ENCODE data around the gene RGMA. TPM values are rescaled to one million over a fixed set of nuclear protein-coding genes. Genes with fewer than 3 reads are reported as not detected.

RGMA gene
- not detected for total RNA-seq

- H3K4me1 Mint-ChIP-seq (ENCODE audit: low read depth), result peaks cover 16% of the 10 kb centered on the region
- peaks cover 58% of the 10 kb centered on the region for H3K27me3 Mint-ChIP-seq (ENCODE audit: low read depth)
- H3K9me3 Mint-ChIP-seq (ENCODE audit: insufficient read depth), result no peaks in the 10 kb centered on the region
- H3K27ac Mint-ChIP-seq, result no peak within 1 kb of the TSS
- ATAC-seq (peak; percentile 31), DNase-seq (no peak)
- peak within 1 kb of the TSS; percentile 66 for H3K4me3 Mint-ChIP-seq
- no peaks in the 10 kb centered on the region for H3K36me3 Mint-ChIP-seq (ENCODE audit: low read depth)
- CTCF ChIA-PET, result interaction anchor here (0.7 to 2.7 kb wide), 16 partner anchors 12 to 1030 kb away, joined by 3 to 33 read pairs (median 8); no protein-coding TSS in a partner anchor
- POLR2A ChIA-PET, result no interaction called here
Measured at GRCh38 chr15:93088981-93089726, at the start of gene RGMA. RGMA (minus strand) TSS chr15:93089211; CDS start chr15:93088932, 279 bp downstream.

GRCh38 chr15:93136606-93137005, 47.6 kb upstream of the RGMA start:
- CTCF ChIA-PET, result no interaction called here
- no peaks in the 10 kb centered on the region for H3K27me3 Mint-ChIP-seq (ENCODE audit: low read depth)

DNA sequence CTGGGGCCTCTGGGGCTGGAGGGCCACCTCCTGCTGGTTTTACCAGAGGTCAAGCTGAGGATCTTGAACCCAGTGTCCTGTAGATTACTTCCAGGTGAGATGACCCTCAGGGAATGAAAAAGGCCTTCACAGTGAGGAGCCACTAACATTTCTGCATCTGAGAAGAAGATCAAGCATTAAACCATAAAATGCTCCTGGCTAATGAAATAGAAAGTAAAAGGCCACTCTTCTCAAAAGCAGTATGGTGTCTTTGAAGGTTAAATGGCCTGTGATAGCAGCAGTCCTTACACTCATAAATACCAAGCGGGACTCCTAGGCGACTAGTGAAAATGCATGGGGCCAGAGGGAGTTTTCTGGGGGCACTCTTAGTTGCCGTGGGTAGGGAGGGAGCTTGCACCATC, 47.0 kb upstream of the RGMA start:
- Mint-ChIP-seq H3K9me3 (ENCODE audit: insufficient read depth) (no peaks in the 10 kb centered on the region), H3K4me3 (no peak overlapping the region), H3K36me3 (ENCODE audit: low read depth) (no peaks in the 10 kb centered on the region), H3K4me1 (ENCODE audit: low read depth) (peaks cover 6% of the 10 kb centered on the region), H3K27me3 (ENCODE audit: low read depth) (no peaks in the 10 kb centered on the region), H3K27ac (no peak overlapping the region)
- DNase-seq (no peak), ATAC-seq (no peak)
- ChIA-PET CTCF (interaction anchor here (0.8 kb wide), 1 partner anchor 48 kb away, joined by 3 read pairs; no protein-coding TSS in a partner anchor), POLR2A (no interaction called here)

More at GRCh38 chr15:93136606-93137005, 47.6 kb upstream of the RGMA start:
- H3K4me3 Mint-ChIP-seq, result no peak overlapping the region
- H3K36me3 Mint-ChIP-seq (ENCODE audit: low read depth), result no peaks in the 10 kb centered on the region
- no peak overlapping the region for H3K27ac Mint-ChIP-seq
- H3K9me3 Mint-ChIP-seq (ENCODE audit: insufficient read depth), result no peaks in the 10 kb centered on the region
- peaks cover 10% of the 10 kb centered on the region for H3K4me1 Mint-ChIP-seq (ENCODE audit: low read depth)
- no peak for DNase-seq
- POLR2A ChIA-PET, result no interaction called here
- ATAC-seq, result no peak

DNA sequence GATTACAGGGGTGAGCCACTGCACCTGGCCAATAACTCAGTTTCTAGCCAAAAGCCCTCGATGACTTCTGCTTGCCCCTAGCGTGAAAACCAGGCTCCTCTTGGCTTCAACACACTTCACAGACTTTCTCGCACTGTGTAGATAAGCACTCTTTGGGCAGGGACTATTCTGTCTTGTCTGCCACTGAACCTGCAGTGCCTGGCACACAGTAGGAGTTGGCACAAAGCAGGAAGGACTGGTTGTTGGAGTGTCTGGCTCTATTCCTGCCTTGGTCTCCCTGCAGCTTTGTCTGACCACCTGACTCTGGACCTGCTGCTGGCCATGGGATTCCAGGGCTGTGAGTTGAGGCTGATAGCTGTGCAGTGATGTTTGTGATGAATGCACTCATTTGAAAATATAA, 46.4 kb upstream of the RGMA start:
- Mint-ChIP-seq H3K4me3 (no peak overlapping the region), H3K27me3 (ENCODE audit: low read depth) (no peaks in the 10 kb centered on the region), H3K36me3 (ENCODE audit: low read depth) (no peaks in the 10 kb centered on the region), H3K27ac (no peak overlapping the region), H3K9me3 (ENCODE audit: insufficient read depth) (no peaks in the 10 kb centered on the region), H3K4me1 (ENCODE audit: low read depth) (peaks cover 1% of the 10 kb centered on the region)
- ATAC-seq (no peak), DNase-seq (no peak)
- POLR2A ChIA-PET, result no interaction called here
- CTCF ChIA-PET, result interaction anchor here (0.8 kb wide), 1 partner anchor 48 kb away, joined by 3 read pairs; no protein-coding TSS in a partner anchor

- no peaks in the 10 kb centered on the region for H3K4me1 Mint-ChIP-seq (ENCODE audit: low read depth)
- H3K9me3 Mint-ChIP-seq (ENCODE audit: insufficient read depth), result no peaks in the 10 kb centered on the region
- DNase-seq (no peak), ATAC-seq (no peak)
- CTCF ChIA-PET, result no interaction called here
- H3K27ac Mint-ChIP-seq, result no peak overlapping the region
- H3K36me3 Mint-ChIP-seq (ENCODE audit: low read depth), result no peaks in the 10 kb centered on the region
- no peaks in the 10 kb centered on the region for H3K27me3 Mint-ChIP-seq (ENCODE audit: low read depth)
- no peak overlapping the region for H3K4me3 Mint-ChIP-seq
- POLR2A ChIA-PET, result no interaction called here
Measured at GRCh38 chr15:93131485-93132095, 42.6 kb upstream of the RGMA start.

DNA sequence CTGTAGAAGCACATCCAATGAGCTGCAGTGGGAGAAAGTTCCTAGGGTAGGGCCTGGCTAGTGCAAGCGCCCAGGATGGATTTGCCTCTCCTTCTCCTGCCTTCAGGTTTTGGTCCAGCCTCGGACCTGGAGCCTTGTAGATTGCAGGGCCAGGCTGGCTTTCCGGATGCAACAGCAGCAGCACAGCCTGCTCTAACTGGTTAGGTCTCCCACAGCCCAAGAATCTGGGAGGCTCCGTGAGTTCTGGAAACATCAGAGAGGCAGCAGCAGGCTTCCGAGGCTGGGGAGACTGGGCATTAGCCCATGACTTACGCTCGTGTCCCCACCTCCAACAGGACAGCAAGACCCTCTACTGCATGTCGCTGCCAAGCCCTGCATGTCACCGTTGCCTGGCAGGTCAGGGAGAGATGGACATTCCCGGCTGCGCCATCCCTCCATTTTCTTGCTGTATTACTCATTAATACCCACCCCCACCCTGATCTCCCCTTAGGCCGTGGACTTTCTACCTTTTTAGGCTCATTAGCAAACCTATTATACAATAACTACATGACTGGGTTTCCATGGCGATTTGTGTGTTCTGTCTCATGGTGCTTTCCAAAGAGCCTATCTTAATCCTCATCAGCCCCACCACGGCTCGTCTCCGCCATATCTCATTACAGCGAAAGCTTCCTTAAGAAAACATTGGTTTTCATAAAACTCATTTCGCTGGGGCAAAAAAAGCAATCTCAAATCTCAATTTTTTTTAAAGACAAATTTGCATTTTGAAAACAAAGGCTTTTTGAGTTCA, 40.9 kb upstream of the RGMA start:
- Mint-ChIP-seq H3K9me3 (ENCODE audit: insufficient read depth) (no peaks in the 10 kb centered on the region), H3K4me3 (no peak overlapping the region), H3K36me3 (ENCODE audit: low read depth) (no peaks in the 10 kb centered on the region), H3K27ac (no peak overlapping the region), H3K4me1 (ENCODE audit: low read depth) (no peaks in the 10 kb centered on the region), H3K27me3 (ENCODE audit: low read depth) (no peaks in the 10 kb centered on the region)
- ATAC-seq, result no peak
- no peak for DNase-seq
- CTCF ChIA-PET, result no interaction called here
- POLR2A ChIA-PET, result no interaction called here

- Mint-ChIP-seq H3K9me3 (ENCODE audit: insufficient read depth) (no peaks in the 10 kb centered on the region), H3K27me3 (ENCODE audit: low read depth) (no peaks in the 10 kb centered on the region), H3K4me3 (no peak overlapping the region), H3K36me3 (ENCODE audit: low read depth) (no peaks in the 10 kb centered on the region), H3K4me1 (ENCODE audit: low read depth) (no peaks in the 10 kb centered on the region), H3K27ac (no peak overlapping the region)
- POLR2A ChIA-PET, result no interaction called here
- DNase-seq, result no peak
- CTCF ChIA-PET, result no interaction called here
- no peak for ATAC-seq
Measured at GRCh38 chr15:93127286-93127685, 38.3 kb upstream of the RGMA start.

DNA sequence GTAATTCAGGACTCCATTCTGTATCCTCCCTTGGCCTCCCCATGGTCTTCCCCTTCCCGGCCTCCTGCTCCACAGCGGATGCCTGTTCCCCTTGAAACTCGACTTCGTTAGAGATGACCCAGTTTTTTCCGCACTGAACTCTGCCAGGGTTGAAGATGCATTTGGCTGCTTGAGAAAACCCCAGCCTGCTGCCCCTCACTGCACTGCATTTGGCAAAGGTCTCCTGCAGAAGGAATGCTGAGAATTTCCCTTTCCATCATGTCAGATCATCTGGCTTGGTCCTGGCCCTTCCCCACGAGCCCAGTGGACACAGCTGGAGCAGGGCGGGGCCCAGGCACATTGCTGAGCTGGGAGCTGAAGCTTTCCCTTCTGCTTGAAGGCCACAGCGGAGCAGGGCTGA, 37.6 kb upstream of the RGMA start:
- Mint-ChIP-seq H3K36me3 (ENCODE audit: low read depth) (no peaks in the 10 kb centered on the region), H3K4me1 (ENCODE audit: low read depth) (no peaks in the 10 kb centered on the region), H3K4me3 (no peak overlapping the region), H3K9me3 (ENCODE audit: insufficient read depth) (no peaks in the 10 kb centered on the region), H3K27me3 (ENCODE audit: low read depth) (no peaks in the 10 kb centered on the region), H3K27ac (no peak overlapping the region)
- ChIA-PET POLR2A (no interaction called here), CTCF (no interaction called here)
- no peak for ATAC-seq
- DNase-seq, result no peak

DNA sequence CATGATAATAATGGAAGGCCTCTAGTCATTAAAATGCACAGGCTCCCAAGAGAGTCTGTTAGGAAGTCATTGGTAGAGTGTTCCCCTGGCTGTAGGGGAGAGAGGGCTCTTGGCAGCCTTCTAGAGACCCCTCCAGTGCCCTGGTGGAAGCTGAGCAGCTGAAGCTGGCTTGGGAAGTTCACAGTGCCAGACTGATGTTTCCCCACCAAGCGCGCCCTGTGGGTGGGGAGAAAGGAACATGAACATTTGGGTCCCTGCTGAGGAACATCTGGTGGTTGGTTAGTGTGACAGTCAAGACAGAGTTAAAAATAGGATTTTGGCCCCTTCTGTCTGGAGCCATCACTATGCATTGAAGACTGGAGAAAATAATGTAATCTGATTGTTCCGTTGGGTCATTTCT, 37.1 kb upstream of the RGMA start:
- Mint-ChIP-seq H3K27ac (no peak overlapping the region), H3K4me1 (ENCODE audit: low read depth) (no peaks in the 10 kb centered on the region), H3K36me3 (ENCODE audit: low read depth) (no peaks in the 10 kb centered on the region), H3K9me3 (ENCODE audit: insufficient read depth) (no peaks in the 10 kb centered on the region), H3K27me3 (ENCODE audit: low read depth) (no peaks in the 10 kb centered on the region), H3K4me3 (no peak overlapping the region)
- DNase-seq (no peak), ATAC-seq (no peak)
- ChIA-PET CTCF (no interaction called here), POLR2A (no interaction called here)

- peaks cover 2% of the 10 kb centered on the region for H3K4me1 Mint-ChIP-seq (ENCODE audit: low read depth)
- no peak overlapping the region for H3K4me3 Mint-ChIP-seq
- ATAC-seq (no peak), DNase-seq (no peak)
- ChIA-PET POLR2A (no interaction called here), CTCF (no interaction called here)
- no peaks in the 10 kb centered on the region for H3K9me3 Mint-ChIP-seq (ENCODE audit: insufficient read depth)
- peaks cover 3% of the 10 kb centered on the region for H3K27me3 Mint-ChIP-seq (ENCODE audit: low read depth)
- no peak overlapping the region for H3K27ac Mint-ChIP-seq
- no peaks in the 10 kb centered on the region for H3K36me3 Mint-ChIP-seq (ENCODE audit: low read depth)
Measured at GRCh38 chr15:93124126-93124525, 35.1 kb upstream of the RGMA start.

- Mint-ChIP-seq H3K4me1 (ENCODE audit: low read depth) (peaks cover 4% of the 10 kb centered on the region), H3K9me3 (ENCODE audit: insufficient read depth) (no peaks in the 10 kb centered on the region), H3K36me3 (ENCODE audit: low read depth) (no peaks in the 10 kb centered on the region), H3K27me3 (ENCODE audit: low read depth) (peaks cover 7% of the 10 kb centered on the region), H3K4me3 (no peak overlapping the region), H3K27ac (no peak overlapping the region)
- DNase-seq, result no peak
- ChIA-PET CTCF (interaction anchor here (1.2 kb wide), 1 partner anchor 34 kb away, joined by 3 read pairs; no protein-coding TSS in a partner anchor), POLR2A (no interaction called here)
- no peak for ATAC-seq
Measured at GRCh38 chr15:93121973-93122910, 33.2 kb upstream of the RGMA start.

Data from activated CD8-positive, alpha-beta T cell treated with anti-CD3 and anti-CD28 coated beads, Interleukin-2, amount 10 ng/mL, durations not matched to agents 7 days and 5 days (primary cell).